ENCODE data around the gene MORF4L2.
"Not testable (repeated sequence)": the region's sequence is repeated elsewhere in the genome, so short reads cannot be mapped to it uniquely, and the experiment has no call there.

Gene MORF4L2

GRCh38 chrX:103678199-103678993 is 8.1 kb downstream of the MORF4L2 start:
- no peak for DNase-seq

GRCh38 chrX:103674531-103675454 is 11.7 kb downstream of the MORF4L2 start:
- no peak for DNase-seq

- no peak for DNase-seq
Measured at GRCh38 chrX:103669745-103670144, 16.8 kb downstream of the MORF4L2 start.

GRCh38 chrX:103666202-103667107 is 20.0 kb downstream of the MORF4L2 start:
- DNase-seq: no peak

- DNase-seq: no peak
Measured at GRCh38 chrX:103663981-103664762, 22.3 kb downstream of the MORF4L2 start.

GRCh38 chrX:103659460-103659859 is 27.0 kb downstream of the MORF4L2 start:
- not testable (repeated sequence) for DNase-seq

GRCh38 chrX:103658681-103659433 is 27.6 kb downstream of the MORF4L2 start:
- DNase-seq: no peak

GRCh38 chrX:103657066-103657465 is 29.4 kb downstream of the MORF4L2 start:
- DNase-seq: not testable (repeated sequence)

GRCh38 chrX:103656617-103657016 is 29.9 kb downstream of the MORF4L2 start:
- DNase-seq: no peak

- not testable (repeated sequence) for DNase-seq
Measured at GRCh38 chrX:103655230-103656000, 31.1 kb downstream of the MORF4L2 start.

- DNase-seq: no peak
Measured at GRCh38 chrX:103651151-103651773, 35.2 kb downstream of the MORF4L2 start.

GRCh38 chrX:103647630-103648029 is 38.9 kb downstream of the MORF4L2 start:
- no peak for DNase-seq

- no peak for DNase-seq
Measured at GRCh38 chrX:103644125-103644524, 42.4 kb downstream of the MORF4L2 start.

GRCh38 chrX:103640401-103641155 is 45.9 kb downstream of the MORF4L2 start:
- no peak for DNase-seq

GRCh38 chrX:103638479-103639346 is 47.8 kb downstream of the MORF4L2 start:
- DNase-seq: not testable (repeated sequence)

- DNase-seq: no peak
Measured at GRCh38 chrX:103637604-103638338, 48.7 kb downstream of the MORF4L2 start.

GRCh38 chrX:103635436-103635835 is 51.1 kb downstream of the MORF4L2 start:
- DNase-seq: no peak

Data from NK-92 treated with Interleukin-12 subunit alpha and Interleukin-12 subunit beta, amount 100 ng/mL, for 24 hours (cell line).